Esophagus muscularis mucosa (tissue), 4 donors: Measurements from ENCODE around the gene ADAMTSL1. TPM values are rescaled to one million over a fixed set of nuclear protein-coding genes. Genes with fewer than 3 reads are reported as not detected.
"Not testable (repeated sequence)": the region's sequence is repeated elsewhere in the genome, so short reads cannot be mapped to it uniquely, and the experiment has no call there.

Experiments used
- DNase-seq: peaks from one replicate; pipeline ENCODE4 v3.0.0-alpha.2; 2017; ENCODE audit errors: extremely low spot score
- H3K27ac ChIP-seq, 4 donors: fragments of 200-600 bp; sonication (generic); replicated peaks in 1 of 4; 1 replicate in 3 of 4; 2 replicates in 1 of 4; pipeline ENCODE4 v1.5.1; 2016 to 2019; ENCODE audit warnings: mild to moderate bottlenecking in 1 of 4
- H3K27me3 ChIP-seq, 4 donors: fragments of 200-600 bp; sonication (generic); one replicate each; pipeline versions ENCODE4 v1.5.1 to v1.6.0; 2016 to 2019
- H3K36me3 ChIP-seq, 4 donors: fragments of 200-600 bp; sonication (generic); one replicate each; pipeline ENCODE4 v1.5.1; 2016 to 2019
- H3K4me1 ChIP-seq, 4 donors: fragments of 200-600 bp; sonication (generic); one replicate each; pipeline ENCODE4 v1.5.1; 2016 to 2019
- H3K4me3 ChIP-seq, 4 donors: fragments of 200-600 bp; sonication (generic); 1 replicate in 2 of 4; 2 replicates in 2 of 4; pipeline ENCODE4 v1.5.1; 2016 to 2019; ENCODE audit warnings: mild to moderate bottlenecking in 4 of 4, moderate library complexity in 1 of 4
- H3K9me3 ChIP-seq, 4 donors: fragments of 200-600 bp; sonication (generic); 1 replicate in 3 of 4; 2 replicates in 1 of 4; pipeline ENCODE4 v1.5.1; 2016 to 2019
- EP300 ChIP-seq: sonication (generic); formaldehyde crosslinking; IDR thresholded peaks from one replicate; pipeline ENCODE4 v1.6.1; 2017; ENCODE audit warnings: antibody characterized with exemption
- POLR2A ChIP-seq: fragments of 450-650 bp; IDR thresholded peaks from one replicate; pipeline ENCODE4 v1.6.1; 2017; ENCODE audit warnings: antibody characterized with exemption, moderate library complexity, mild to moderate bottlenecking, low read depth
- POLR2AphosphoS5 ChIP-seq, 2 donors: sonication (generic); formaldehyde crosslinking; IDR thresholded peaks; one replicate each; pipeline ENCODE4 v1.6.1; 2017; ENCODE audit warnings: antibody characterized with exemption in 2 of 2
- WGBS: methylation state at CpG from one replicate; pipeline ENCODE4 v1.1.5; 2018; 5-methylcytosine and 5-hydroxymethylcytosine counted together
- intact Hi-C: fragments of 100-400 bp; cut with DNase I; formaldehyde crosslinking; loops from one replicate; pipeline ENCODE4 v1.15.1; 2023
- total RNA-seq, 4 donors: library from RNA; depleted of rRNA; stranded (reverse); fragments of >200 nt; gene quantifications; one replicate each; pipeline versions ENCODE4 v1.1.0 to v1.2.1, GENCODE V29; 2016
- TF ChIP-seq, protein P1 (sequence below), 3 experiments: fragments of 200-600 bp in 2 of 3; fragments of 450-650 bp in 1 of 3; sonication (generic) in 2 of 3; IDR thresholded peaks; one replicate each; pipeline ENCODE4 v1.5.1; 2017 to 2019; ENCODE audit warnings: antibody characterized with exemption in 3 of 3, mild to moderate bottlenecking in 2 of 3, moderate library complexity in 1 of 3

The ADAMTSL1 gene
- total RNA-seq, 4 donors from 2014 or later: 81.7 to 172 (median 145) TPM

DNA sequence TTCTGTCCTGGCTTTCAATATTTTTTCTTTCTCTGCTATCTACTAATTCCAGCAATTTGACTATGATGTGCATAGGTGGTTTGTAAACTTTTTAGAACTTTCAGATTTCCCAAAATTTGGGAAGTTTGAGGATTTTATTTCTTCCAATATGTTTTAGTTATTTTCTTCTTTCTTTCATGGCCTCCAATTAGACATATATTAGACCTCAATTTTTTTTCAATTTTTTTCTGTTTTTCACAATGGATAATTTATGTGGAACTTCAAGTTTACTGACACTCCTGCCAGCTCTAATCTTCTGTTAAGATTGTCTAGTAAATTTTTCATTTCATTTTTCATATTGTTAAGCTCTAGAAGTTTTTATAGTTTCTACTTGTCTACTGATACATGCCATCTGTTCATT lies 395.8 kb downstream of the ADAMTSL1 start:
- intact Hi-C loops: loop anchor here (10.0 kb wide), 2 partner anchors 435 to 615 kb away; no protein-coding TSS in a partner anchor
- no peaks in the 10 kb centered on the region for H3K36me3 ChIP-seq
- H3K4me1 ChIP-seq: peaks cover 0 to under 1% (median 0%) of the 10 kb centered on the region in 4 donors
- TF ChIP-seq POLR2AphosphoS5 (IDR thresholded peaks at IDR 0.05) (no peak), POLR2A (no peak), EP300 (no peak)
- TF ChIP-seq, protein P1, sequence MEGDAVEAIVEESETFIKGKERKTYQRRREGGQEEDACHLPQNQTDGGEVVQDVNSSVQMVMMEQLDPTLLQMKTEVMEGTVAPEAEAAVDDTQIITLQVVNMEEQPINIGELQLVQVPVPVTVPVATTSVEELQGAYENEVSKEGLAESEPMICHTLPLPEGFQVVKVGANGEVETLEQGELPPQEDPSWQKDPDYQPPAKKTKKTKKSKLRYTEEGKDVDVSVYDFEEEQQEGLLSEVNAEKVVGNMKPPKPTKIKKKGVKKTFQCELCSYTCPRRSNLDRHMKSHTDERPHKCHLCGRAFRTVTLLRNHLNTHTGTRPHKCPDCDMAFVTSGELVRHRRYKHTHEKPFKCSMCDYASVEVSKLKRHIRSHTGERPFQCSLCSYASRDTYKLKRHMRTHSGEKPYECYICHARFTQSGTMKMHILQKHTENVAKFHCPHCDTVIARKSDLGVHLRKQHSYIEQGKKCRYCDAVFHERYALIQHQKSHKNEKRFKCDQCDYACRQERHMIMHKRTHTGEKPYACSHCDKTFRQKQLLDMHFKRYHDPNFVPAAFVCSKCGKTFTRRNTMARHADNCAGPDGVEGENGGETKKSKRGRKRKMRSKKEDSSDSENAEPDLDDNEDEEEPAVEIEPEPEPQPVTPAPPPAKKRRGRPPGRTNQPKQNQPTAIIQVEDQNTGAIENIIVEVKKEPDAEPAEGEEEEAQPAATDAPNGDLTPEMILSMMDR (IDR thresholded peaks at IDR 0.05): no peak
- peaks cover 0 to 8% (median 0%) of the 10 kb centered on the region in 4 donors for H3K9me3 ChIP-seq
- H3K27me3 ChIP-seq: no peaks in the 10 kb centered on the region
- no peak overlapping the region for H3K27ac ChIP-seq
- no peak overlapping the region for H3K4me3 ChIP-seq
- no peak for DNase-seq

DNA sequence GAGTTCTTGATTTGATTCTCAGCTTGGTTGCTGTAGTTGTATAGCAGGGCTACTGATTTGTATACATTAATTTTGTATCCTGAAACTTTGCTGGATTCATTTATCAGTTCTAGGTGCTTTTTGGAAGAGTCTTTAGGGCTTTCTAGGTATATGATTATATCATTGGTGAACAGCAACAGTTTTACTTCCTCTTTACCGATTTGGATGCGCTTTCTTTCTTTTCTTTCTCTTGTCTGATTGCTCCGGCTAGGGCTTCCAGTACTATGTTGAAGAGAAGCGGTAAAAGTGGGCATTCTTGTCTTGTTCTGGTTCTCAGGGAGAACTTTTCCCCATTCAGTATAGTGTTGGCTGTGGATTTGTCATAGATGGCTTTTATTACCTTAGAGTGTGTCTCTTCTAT lies 400.1 kb downstream of the ADAMTSL1 start:
- no peaks in the 10 kb centered on the region for H3K4me1 ChIP-seq
- H3K36me3 ChIP-seq: no peaks in the 10 kb centered on the region
- TF ChIP-seq EP300 (no peak), POLR2AphosphoS5 (IDR thresholded peaks at IDR 0.05) (no peak), POLR2A (no peak)
- TF ChIP-seq, protein P1 (IDR thresholded peaks at IDR 0.05): no peak
- H3K27me3 ChIP-seq: no peaks in the 10 kb centered on the region
- no peak overlapping the region for H3K27ac ChIP-seq
- WGBS: 85% methylated on average over 4 of the region's 4 CpGs
- no peak overlapping the region for H3K4me3 ChIP-seq
- DNase-seq: no peak
- intact Hi-C loops: no loop called here
- H3K9me3 ChIP-seq: peaks cover 0 to 6% (median 0%) of the 10 kb centered on the region in 4 donors

DNA sequence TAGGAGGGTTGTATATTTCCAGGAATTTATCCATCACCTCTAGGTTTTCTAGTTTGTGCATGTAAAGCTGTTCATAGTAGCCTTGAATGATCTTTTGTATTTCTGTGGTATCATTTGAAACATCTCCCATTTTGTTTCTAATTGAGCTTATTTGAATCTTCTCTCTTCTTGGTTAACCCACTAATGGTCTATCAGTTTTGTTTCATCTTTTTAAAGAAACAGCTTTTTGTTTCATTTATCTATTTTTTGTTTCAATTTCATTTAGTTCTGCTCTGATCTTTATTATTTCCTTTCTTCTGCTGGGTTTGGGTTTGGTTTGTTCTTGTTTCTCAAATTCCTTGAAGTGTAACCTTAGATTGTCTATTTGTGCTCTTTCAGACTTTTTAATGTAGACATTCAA lies 401.0 kb downstream of the ADAMTSL1 start:
- H3K4me1 ChIP-seq, H3K27ac ChIP-seq, intact Hi-C loops, H3K4me3 ChIP-seq, H3K9me3 ChIP-seq, DNase-seq, H3K27me3 ChIP-seq, H3K36me3 ChIP-seq: not testable (repeated sequence)

DNA sequence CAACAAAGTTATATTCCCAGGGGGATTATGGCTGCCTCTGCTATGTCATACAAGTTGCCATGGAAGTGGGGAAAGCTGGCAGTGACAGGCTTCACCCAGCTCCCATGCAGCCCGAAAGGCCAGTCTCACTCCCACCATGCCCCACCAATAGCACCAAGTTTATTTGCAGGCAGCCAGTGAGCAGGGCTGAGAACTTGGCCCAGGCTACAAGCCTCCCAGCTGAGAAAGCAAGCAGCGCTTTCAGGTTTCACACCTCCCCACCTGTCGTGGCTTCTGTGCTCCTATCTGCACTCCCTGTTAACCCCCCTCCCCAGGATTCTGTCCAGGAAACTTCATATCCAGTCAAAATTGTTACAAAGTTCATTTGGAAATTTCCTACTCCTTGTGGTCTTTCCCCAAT lies 404.0 kb downstream of the ADAMTSL1 start:
- H3K27ac ChIP-seq: no peak overlapping the region
- H3K4me1 ChIP-seq: no peaks in the 10 kb centered on the region
- peaks cover 0 to 6% (median 0%) of the 10 kb centered on the region in 4 donors for H3K36me3 ChIP-seq
- no peak overlapping the region for H3K4me3 ChIP-seq
- H3K9me3 ChIP-seq: peaks cover 0 to under 1% (median 0%) of the 10 kb centered on the region in 4 donors
- H3K27me3 ChIP-seq: no peaks in the 10 kb centered on the region
- intact Hi-C loops: no loop called here
- no peak for DNase-seq
- WGBS: 100% methylated on average over 3 of the region's 3 CpGs
- TF ChIP-seq, protein P1 (IDR thresholded peaks at IDR 0.05): no peak
- no peak for TF ChIP-seq POLR2A
- TF ChIP-seq POLR2AphosphoS5 (IDR thresholded peaks at IDR 0.05): no peak
- TF ChIP-seq EP300: no peak

DNA sequence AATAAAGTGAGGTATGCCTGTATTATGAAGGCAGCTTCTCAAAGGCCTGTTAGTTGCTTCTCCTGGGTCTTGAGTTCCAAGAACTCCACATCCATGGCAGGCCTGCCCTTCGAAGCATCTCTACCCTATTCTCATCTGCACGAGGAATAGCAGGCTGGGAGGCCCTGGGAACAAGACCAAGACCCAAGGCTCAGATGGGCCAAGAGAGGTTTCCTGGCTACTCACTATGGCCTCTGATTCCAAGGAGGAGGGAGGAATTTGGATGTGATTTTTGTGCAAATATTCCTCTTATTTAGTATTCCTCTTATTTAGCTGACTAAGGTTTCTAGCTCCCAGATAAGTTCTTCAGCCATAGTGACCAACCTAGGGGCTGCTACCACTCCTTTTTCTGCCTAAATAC lies 407.8 kb downstream of the ADAMTSL1 start:
- Histone ChIP-seq H3K4me3 (no peak overlapping the region), H3K27me3 (no peaks in the 10 kb centered on the region), H3K4me1 (no peaks in the 10 kb centered on the region), H3K9me3 (peaks cover 0 to 5% (median 0%) of the 10 kb centered on the region in 4 donors), H3K36me3 (peaks cover 0 to 10% (median 0%) of the 10 kb centered on the region in 4 donors), H3K27ac (no peak overlapping the region)
- 83% methylated on average over 2 of the region's 2 CpGs for WGBS
- no peak for DNase-seq
- intact Hi-C loops: no loop called here
- TF ChIP-seq POLR2A (no peak), POLR2AphosphoS5 (IDR thresholded peaks at IDR 0.05) (no peak), EP300 (no peak)
- TF ChIP-seq, protein P1 (IDR thresholded peaks at IDR 0.05): no peak
